ENCODE data around the gene UQCC3.

GRCh38 chr11:62705413-62705812, 33.9 kb downstream of the UQCC3 start:
- no peak for TF ChIP-seq CTCF (IDR thresholded peaks at IDR 0.05)
- no peak for TF ChIP-seq POLR2A (IDR thresholded peaks at IDR 0.05)
